HG03469 (cell line): Measurements from ENCODE around the gene KRT39.
"Not testable (repeated sequence)": the region's sequence is repeated elsewhere in the genome, so short reads cannot be mapped to it uniquely, and the experiment has no call there.

Experiments
- ATAC-seq: cut with Tn5 transposase; IDR thresholded peaks from one replicate; pipeline ENCODE4 v1.9.1; 2021; ENCODE audit warnings: mild to moderate bottlenecking, moderate library complexity, moderate number of reproducible peaks; ENCODE audit not compliant: unreplicated experiment

KRT39 gene

DNA sequence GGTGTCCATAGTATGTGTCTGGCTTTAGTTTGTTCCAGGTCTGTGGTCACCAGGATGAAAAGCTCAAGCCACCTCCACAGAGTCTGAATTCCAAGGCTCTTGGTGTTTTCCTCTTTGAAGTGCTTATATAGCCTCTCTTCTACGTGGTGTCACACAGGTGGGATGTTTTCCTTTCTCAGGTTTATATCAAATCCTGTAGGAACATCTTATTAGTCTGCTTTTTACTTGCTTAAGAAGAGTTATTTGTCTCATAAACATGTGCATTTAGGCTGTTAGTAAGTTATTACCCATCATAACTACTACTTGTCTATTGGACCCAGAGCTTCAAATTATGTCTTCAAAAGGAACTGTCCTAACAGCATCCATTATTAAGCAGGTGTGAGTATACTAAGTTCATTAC is at the start of gene KRT39:
TSS of gene KRT39 (minus strand) at position 101 of the 400 bp plus-strand sequence. CDS start at position 9, 92 bp downstream.
- ATAC-seq = no peak

DNA sequence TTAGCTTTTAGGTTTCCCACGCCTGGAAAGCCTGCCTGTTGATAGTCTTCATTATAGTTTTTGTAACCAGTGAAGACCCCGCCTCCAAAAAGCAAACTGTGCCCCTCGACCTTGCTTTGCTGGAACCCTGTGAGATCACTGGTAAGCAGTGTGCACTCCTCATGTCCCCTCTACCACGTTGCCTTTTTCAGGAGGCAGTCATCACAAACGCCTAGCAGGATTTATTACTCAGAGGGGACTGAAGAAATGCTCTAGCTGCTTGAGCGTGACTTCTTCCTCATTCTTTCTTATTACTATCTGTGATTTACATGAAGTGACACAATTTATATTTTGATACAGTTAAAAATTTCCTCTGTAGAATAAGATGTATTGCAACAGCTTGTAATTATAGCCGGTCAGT is 48.7 kb upstream of the KRT39 start:
- ATAC-seq = no peak

DNA sequence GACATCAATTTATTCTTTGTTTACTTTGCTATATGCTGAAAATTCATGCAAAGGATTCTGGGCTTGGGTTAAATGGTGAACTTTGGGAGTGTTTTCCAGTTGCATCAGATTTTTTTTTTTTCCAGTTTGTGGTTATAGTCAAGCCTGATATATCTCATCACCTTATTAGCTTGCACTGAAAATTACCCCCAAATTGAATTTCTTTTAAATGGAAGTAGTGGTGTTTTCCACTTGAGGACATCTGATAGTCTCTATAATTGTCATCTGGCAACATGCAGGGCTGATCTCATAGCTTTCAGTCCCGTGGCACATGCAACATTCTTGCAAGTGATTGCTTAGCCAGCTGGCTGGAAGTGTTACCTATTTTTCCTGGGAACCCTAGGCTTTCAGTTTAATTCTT is 46.9 kb upstream of the KRT39 start:
- ATAC-seq = no peak

DNA sequence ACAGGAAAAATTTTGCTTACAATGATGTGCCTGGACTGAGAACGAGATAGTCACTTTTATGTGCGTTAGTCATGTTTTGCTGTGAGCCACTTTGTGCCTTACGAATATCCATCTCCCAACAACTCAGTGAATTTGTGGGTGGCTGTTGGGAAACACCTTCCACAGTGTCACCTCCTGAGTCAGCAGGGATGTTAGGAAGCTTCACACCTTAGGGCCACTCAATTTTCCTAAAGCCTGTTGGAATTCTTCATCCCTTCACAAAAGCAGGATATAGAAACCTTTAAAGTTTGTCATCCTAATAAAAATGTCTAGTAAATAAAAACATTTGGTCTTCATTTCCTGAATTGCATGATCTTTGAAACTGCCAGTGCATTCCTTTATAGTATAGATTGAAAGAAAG is 46.4 kb upstream of the KRT39 start:
- ATAC-seq = no peak

DNA sequence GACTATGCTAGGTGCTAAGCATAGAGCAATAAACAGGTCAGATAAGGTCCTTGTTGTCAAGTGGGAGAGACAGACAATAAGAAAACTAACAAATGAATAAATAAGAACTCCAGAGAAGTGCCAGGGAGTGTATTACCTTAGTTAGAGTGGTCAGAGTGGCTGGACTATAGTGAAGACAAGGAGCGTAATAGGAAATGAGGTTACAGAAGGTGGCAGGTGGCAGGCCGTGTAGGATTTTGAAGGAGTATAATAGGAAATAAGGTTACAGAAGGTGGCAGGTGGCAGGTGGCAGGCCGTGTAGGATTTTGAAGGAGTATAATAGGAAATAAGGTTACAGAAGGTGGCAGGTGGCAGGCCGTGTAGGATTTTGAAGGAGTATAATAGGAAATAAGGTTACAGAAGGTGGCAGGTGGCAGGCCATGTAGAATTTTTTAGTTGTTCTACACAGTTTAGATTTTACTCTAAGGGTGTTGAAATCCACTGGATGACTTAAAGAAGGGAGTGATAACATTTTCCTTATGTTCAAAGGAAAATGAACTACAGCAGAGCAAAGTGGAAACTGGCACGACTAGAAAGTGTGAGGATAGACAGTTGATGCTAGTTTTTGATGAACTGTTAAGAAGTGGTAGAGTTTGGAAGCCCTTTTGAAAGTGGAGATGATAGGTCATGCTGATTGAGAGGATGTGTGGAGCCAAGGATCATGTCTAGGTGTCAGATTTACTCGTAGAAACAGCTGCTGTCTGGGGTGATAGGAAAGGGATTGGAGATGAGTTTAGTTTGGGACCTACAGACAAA is 45.8 kb upstream of the KRT39 start:
- ATAC-seq = no peak

DNA sequence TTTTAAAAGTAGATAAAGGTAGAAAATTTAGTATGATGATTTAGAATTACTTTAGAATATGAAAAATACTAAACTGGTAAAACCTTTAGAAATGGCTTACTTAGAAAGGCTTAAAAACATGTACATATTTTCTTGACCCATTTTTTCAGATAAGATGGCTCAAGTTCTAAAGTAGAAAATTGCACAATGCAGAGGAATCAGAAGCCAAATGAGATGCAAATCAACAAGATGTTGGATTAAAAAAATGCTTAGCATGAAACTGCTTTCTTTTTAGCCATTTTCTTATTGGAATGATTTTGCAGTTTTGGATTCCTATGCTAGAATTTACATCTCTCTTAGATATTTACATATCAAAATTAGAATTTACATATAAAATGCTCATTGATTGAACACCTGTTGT is 43.7 kb upstream of the KRT39 start:
- ATAC-seq = no peak

GRCh38 chr17:41009936-41010335 is 43.2 kb upstream of the KRT39 start:
- no peak for ATAC-seq

GRCh38 chr17:41009301-41009760 is 42.6 kb upstream of the KRT39 start:
- no peak for ATAC-seq

GRCh38 chr17:41008811-41009210 is 42.1 kb upstream of the KRT39 start, which contains the start of gene KRTAP3-1:
TSS of gene KRTAP3-1 (minus strand) at chr17:41009128. CDS start at chr17:41009074, 54 bp downstream.
- ATAC-seq = no peak

DNA sequence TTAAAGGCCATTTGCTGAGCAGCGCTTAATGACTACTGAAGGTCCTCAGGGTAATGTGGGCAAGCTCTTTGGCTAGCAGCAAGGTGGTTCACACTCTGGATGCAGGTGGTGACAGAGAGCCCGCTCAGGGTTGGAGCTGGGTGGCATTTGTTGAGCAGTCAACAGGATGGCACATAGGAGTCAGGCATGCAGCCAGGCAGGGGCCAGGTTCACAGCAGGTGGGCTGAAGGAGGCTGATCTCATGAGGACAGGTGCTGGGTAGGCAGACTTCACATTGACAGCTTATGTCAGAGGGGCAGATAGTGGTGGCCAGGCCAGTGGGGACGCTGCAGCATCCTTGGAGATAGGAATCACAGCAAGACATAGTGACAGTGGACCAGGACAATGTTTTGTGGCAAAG is 37.6 kb upstream of the KRT39 start:
- ATAC-seq = no peak

- ATAC-seq = no peak
Observed at GRCh38 chr17:41003926-41004325, 37.2 kb upstream of the KRT39 start.

- ATAC-seq = no peak
Observed at GRCh38 chr17:41002814-41003213, 36.1 kb upstream of the KRT39 start.

- no peak for ATAC-seq
Observed at GRCh38 chr17:41001795-41002194, 35.0 kb upstream of the KRT39 start.

GRCh38 chr17:40999563-40999962 is 32.8 kb upstream of the KRT39 start, which contains the start of gene KRTAP3-2:
TSS of gene KRTAP3-2 (minus strand) at chr17:40999906. CDS start at chr17:40999853, 53 bp downstream.
- ATAC-seq = not testable (repeated sequence)

DNA sequence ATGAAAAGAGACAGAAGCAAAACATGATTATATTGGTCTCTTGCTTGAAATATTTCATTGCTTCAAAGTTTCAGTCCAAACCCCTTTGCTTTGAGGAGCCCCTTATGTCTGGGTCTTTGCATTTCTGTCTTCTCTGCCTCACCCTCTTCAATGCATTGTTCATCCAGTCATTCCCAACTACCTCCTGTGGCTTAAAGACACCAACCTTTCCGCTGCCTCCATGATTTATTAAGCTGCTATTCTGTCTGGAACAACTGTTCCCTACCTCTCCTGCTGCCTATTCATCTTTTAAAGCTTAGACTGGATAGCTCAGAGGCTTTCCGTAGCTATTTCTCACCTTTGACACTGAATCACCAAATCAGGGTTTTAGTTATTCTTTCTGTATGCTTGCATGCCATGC is 30.6 kb upstream of the KRT39 start:
- no peak for ATAC-seq

DNA sequence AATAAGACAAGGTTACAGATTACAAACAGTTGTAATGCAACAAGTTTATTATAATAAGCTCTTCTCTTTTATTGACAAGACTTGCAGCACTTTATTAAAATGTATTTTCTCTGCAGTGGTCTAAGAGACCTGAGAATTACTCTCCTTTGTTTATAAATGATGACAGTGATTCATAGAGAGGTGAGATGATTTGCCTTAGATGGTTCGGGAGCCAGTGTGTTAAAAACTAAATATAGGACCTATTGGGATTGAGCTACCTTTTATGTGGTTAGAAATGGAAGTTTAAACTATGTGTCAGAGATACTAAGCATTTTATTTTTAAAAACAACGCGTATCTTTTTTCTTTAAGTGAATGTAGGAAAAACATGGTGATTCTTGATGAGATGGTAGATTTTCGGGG is 30.1 kb upstream of the KRT39 start:
- no peak for ATAC-seq

- ATAC-seq = no peak
Observed at GRCh38 chr17:40995116-40995515, 28.4 kb upstream of the KRT39 start.

DNA sequence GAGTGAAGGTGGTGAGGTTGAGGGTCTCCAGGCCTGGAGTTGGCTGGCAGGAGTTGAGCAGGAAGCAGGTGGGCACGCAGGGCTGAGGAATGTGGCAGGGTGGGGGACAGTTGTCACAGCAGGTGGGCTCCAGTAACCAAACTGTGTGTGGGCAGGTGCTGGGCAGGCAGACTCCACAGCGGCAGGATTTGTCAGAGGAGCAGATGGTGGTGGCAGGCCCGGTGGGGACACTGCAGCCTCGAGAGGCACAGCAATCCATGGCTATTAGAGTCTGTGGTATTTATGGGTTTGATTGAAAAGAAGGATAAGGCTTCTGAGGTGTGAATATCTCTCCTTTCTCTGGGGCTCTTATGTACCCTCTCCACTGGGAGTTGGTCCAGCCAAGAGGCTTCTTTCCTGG is 27.1 kb upstream of the KRT39 start, which contains the start of gene KRTAP3-3:
TSS of gene KRTAP3-3 (minus strand) at position 326 of the 400 bp plus-strand sequence. CDS start at position 259, 67 bp downstream.
- no peak for ATAC-seq

- no peak for ATAC-seq
Observed at GRCh38 chr17:40993084-40993483, 26.3 kb upstream of the KRT39 start.

DNA sequence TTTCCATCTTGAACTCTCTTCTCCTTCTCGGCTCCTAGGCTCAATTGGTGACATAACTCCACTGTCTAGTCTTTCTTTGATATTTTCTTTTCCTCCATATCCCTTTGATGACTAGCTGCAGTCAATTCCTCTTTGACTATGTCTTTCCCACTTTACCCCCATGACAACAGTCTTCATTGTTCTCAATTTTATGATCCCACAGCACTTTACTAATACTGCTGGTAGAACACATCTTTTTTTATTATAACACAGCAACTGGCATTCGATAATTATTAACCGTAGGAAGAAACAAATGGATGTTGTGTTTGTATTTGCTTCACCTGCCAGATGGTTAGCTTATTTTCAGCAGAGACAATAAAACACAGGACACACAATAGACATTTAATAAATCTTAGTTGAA is 25.9 kb upstream of the KRT39 start:
- ATAC-seq = no peak

- ATAC-seq = no peak
Observed at GRCh38 chr17:40986920-40987319, 20.2 kb upstream of the KRT39 start.

DNA sequence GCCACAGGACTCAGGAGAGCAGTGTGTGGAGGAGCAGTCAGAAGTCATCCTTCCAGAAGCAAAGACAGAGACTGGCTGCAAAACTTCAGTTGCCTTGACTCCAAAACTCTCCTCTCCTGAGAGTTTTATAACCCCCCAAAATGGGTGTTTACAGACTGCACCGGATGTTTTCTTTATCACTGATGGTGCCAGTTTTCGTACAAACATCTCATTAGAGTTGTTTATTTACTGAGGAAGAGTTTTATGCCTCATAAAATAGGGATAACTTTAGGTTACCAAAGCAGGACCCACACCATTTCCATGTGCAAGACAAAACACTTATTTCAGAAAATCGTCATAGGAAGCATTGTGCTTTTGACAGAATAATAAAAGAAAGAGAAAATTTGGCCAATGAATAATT is 17.5 kb upstream of the KRT39 start, which contains the start of gene KRT40:
TSS of gene KRT40 (minus strand) at position 101 of the 400 bp plus-strand sequence. CDS start at position 48, 53 bp downstream.
- ATAC-seq = no peak
